H1 (cell line): Measurements from ENCODE around the gene PKD2L2. TPM values are rescaled to one million over a fixed set of nuclear protein-coding genes. Genes with fewer than 3 reads are reported as not detected.

ENCODE experiments used
- CTCF ChIA-PET: fragments of 300-600 bp; sonication (Branson Sonifier 250); formaldehyde crosslinking; loops from one replicate; lab custom pipeline; 2021; ENCODE audit not compliant: partially characterized antibody; lab: Charles Lee
- POLR2A ChIA-PET: fragments of 300-600 bp; sonication (Branson Sonifier 250); formaldehyde crosslinking; loops from one replicate; lab custom pipeline; 2021; ENCODE audit warnings: inconsistent platforms; ENCODE audit not compliant: partially characterized antibody; lab: Charles Lee
- DNase-seq, 2 experiments: peaks; one replicate each; pipeline versions ENCODE4 v3.0.0 to v3.0.0-alpha.2; 2010 to 2022; ENCODE audit warnings: low spot score in 2 of 2, low read depth in 1 of 2, mixed read lengths in 1 of 2
- FAIRE-seq: peaks from 2 replicates; lab custom pipeline; 2011; peaks lifted over from hg19 to GRCh38; lab: Jason Lieb, UNC
- H2AFZ ChIP-seq: 2 replicates; pipeline ENCODE4 v1.8.1; 2012; ENCODE audit warnings: low read length, inconsistent platforms
- H2AK5ac ChIP-seq: 2 replicates; pipeline ENCODE4 v1.6.1; 2013; ENCODE audit warnings: low read depth, low read length
- H2BK120ac ChIP-seq: replicated peaks from 2 replicates; pipeline ENCODE3; 2013; ENCODE audit warnings: low read depth, low read length, inconsistent platforms
- H2BK12ac ChIP-seq: 2 replicates; pipeline ENCODE4 v1.6.1; 2013; ENCODE audit warnings: low read depth, low read length
- H2BK15ac ChIP-seq: 2 replicates; pipeline ENCODE4 v1.6.1; 2013; ENCODE audit warnings: low read length
- H2BK20ac ChIP-seq: 2 replicates; pipeline ENCODE4 v1.6.1; 2013; ENCODE audit warnings: low read length
- H2BK5ac ChIP-seq: 2 replicates; pipeline ENCODE4 v1.6.1; 2013; ENCODE audit warnings: low read depth, low read length
- H3K14ac ChIP-seq: 2 replicates; pipeline ENCODE4 v1.6.1; 2013; ENCODE audit warnings: inconsistent platforms; ENCODE audit not compliant: insufficient read length
- H3K18ac ChIP-seq: 2 replicates; pipeline ENCODE4 v1.6.1; 2013; ENCODE audit warnings: low read length; ENCODE audit errors: extremely low read depth
- H3K23ac ChIP-seq: 2 replicates; pipeline ENCODE4 v1.6.1; 2013; ENCODE audit warnings: inconsistent platforms; ENCODE audit not compliant: insufficient read length
- H3K23me2 ChIP-seq: 2 replicates; pipeline ENCODE4 v1.6.1; 2013; ENCODE audit warnings: low read depth, low read length
- H3K27ac ChIP-seq: 2 replicates; pipeline ENCODE4 v1.6.1; 2011; ENCODE audit warnings: low read depth, low read length, inconsistent platforms
- H3K27me3 ChIP-seq, 4 experiments: replicated peaks in 1 of 4; 1 replicate in 1 of 4; 2 replicates in 3 of 4; pipeline versions ENCODE4 v1.6.1 to v1.8.1; 2011 to 2013; ENCODE audit warnings: low read length in 3 of 4, mild to moderate bottlenecking in 3 of 4, inconsistent platforms in 2 of 4, mixed read lengths in 2 of 4, moderate library complexity in 1 of 4; ENCODE audit not compliant: control insufficient read depth in 3 of 4, insufficient read depth in 3 of 4; ENCODE audit errors: extremely low read depth in 1 of 4
- H3K36me3 ChIP-seq, 4 experiments: 2 replicates each; pipeline versions ENCODE4 v1.6.1 to v1.8.1; 2011 to 2013; ENCODE audit warnings: mild to moderate bottlenecking in 4 of 4, low read length in 3 of 4, moderate library complexity in 2 of 4, control low read depth in 1 of 4, inconsistent platforms in 1 of 4; ENCODE audit not compliant: insufficient read depth in 4 of 4, control insufficient read depth in 2 of 4
- H3K4ac ChIP-seq: replicated peaks from 2 replicates; pipeline ENCODE3; 2013; ENCODE audit warnings: low read length, low read depth, mixed read lengths, inconsistent platforms; ENCODE audit not compliant: insufficient read length
- H3K4me1 ChIP-seq, 4 experiments: replicated peaks in 1 of 4; 1 replicate in 1 of 4; 2 replicates in 3 of 4; pipeline versions ENCODE4 v1.6.1 to v1.8.1; 2011 to 2013; ENCODE audit warnings: low read length in 3 of 4, inconsistent platforms in 2 of 4, mixed read lengths in 1 of 4; ENCODE audit not compliant: insufficient read depth in 4 of 4, control insufficient read depth in 3 of 4
- H3K4me2 ChIP-seq, 2 experiments: 2 replicates each; pipeline versions ENCODE4 v1.6.1 to v1.8.1; 2011 to 2013; ENCODE audit warnings: low read depth in 2 of 2, low read length in 2 of 2, control low read depth in 1 of 2, inconsistent platforms in 1 of 2, mild to moderate bottlenecking in 1 of 2; ENCODE audit not compliant: insufficient read depth in 1 of 2
- H3K4me3 ChIP-seq, 4 experiments: fragments of 200-600, 300-600 bp in 1 of 4; sonication (generic), shearing (Covaris generic), sonication (Bioruptor Twin) in 1 of 4; 2 replicates each; pipeline versions ENCODE4 v1.5.1 to v1.8.1; 2011 to 2016; ENCODE audit warnings: low read length in 4 of 4, low read depth in 3 of 4, control low read depth in 2 of 4, inconsistent platforms in 2 of 4, mild to moderate bottlenecking in 2 of 4, mixed read lengths in 1 of 4, moderate library complexity in 1 of 4; ENCODE audit not compliant: insufficient read depth in 2 of 4; ENCODE audit errors: extremely low read depth in 1 of 4
- H3K56ac ChIP-seq: replicated peaks from 2 replicates; pipeline ENCODE3; 2013; ENCODE audit warnings: low read depth, mild to moderate bottlenecking, mixed read lengths, low read length, inconsistent platforms; ENCODE audit not compliant: insufficient read length
- H3K79me1 ChIP-seq: 2 replicates; pipeline ENCODE4 v1.6.1; 2013; ENCODE audit warnings: low read depth, low read length, control low read depth
- H3K79me2 ChIP-seq, 2 experiments: 2 replicates each; pipeline versions ENCODE4 v1.6.1 to v1.8.1; 2012 to 2013; ENCODE audit warnings: low read length in 2 of 2, mild to moderate bottlenecking in 2 of 2, inconsistent platforms in 1 of 2; ENCODE audit not compliant: insufficient read depth in 2 of 2, control insufficient read depth in 1 of 2
- H3K9ac ChIP-seq, 4 experiments: replicated peaks in 1 of 4; 1 replicate in 1 of 4; 2 replicates in 3 of 4; pipeline versions ENCODE4 v1.6.1 to v1.8.1; 2011 to 2013; ENCODE audit warnings: low read depth in 3 of 4, low read length in 3 of 4, control low read depth in 2 of 4, mild to moderate bottlenecking in 2 of 4, moderate library complexity in 2 of 4, inconsistent platforms in 1 of 4; ENCODE audit errors: extremely low read depth in 1 of 4
- H3K9me3 ChIP-seq, 2 experiments: 2 replicates each; pipeline versions ENCODE4 v1.6.1 to v1.8.1; 2012 to 2013; ENCODE audit warnings: mild to moderate bottlenecking in 2 of 2, moderate library complexity in 2 of 2, control low read depth in 1 of 2, inconsistent platforms in 1 of 2, low read depth in 1 of 2, low read length in 1 of 2, mixed read lengths in 1 of 2; ENCODE audit not compliant: insufficient read depth in 2 of 2
- H4K20me1 ChIP-seq, 2 experiments: replicated peaks in 1 of 2; 2 replicates each; pipeline versions ENCODE3 to v1.8.1; 2011 to 2013; ENCODE audit warnings: inconsistent platforms in 2 of 2, low read length in 2 of 2, mild to moderate bottlenecking in 1 of 2; ENCODE audit not compliant: insufficient read depth in 2 of 2, control insufficient read depth in 1 of 2
- H4K5ac ChIP-seq: 2 replicates; pipeline ENCODE4 v1.6.1; 2013; ENCODE audit warnings: low read length, low read depth, mixed read lengths, inconsistent platforms; ENCODE audit not compliant: insufficient read length
- H4K8ac ChIP-seq: 2 replicates; pipeline ENCODE4 v1.8.0; 2013; ENCODE audit warnings: mild to moderate bottlenecking, moderate library complexity, low read length, inconsistent platforms; ENCODE audit not compliant: insufficient read depth; ENCODE audit errors: extremely low read depth
- H4K91ac ChIP-seq: replicated peaks from 2 replicates; pipeline ENCODE3; 2013; ENCODE audit warnings: low read length, mixed read lengths, inconsistent platforms; ENCODE audit not compliant: insufficient read length
- POLR2A ChIP-seq, 2 experiments: IDR thresholded peaks; 1 replicate in 1 of 2; 2 replicates in 1 of 2; pipeline ENCODE4 v1.6.1; 2011; ENCODE audit warnings: low read depth in 2 of 2, low read length in 2 of 2, mild to moderate bottlenecking in 2 of 2; ENCODE audit errors: control extremely low read depth in 1 of 2
- POU5F1 ChIP-seq: IDR thresholded peaks from 2 replicates; pipeline ENCODE4 v1.6.1; 2011; ENCODE audit warnings: low read depth, mild to moderate bottlenecking, low read length, moderate library complexity
- SIN3A ChIP-seq, 2 experiments: IDR thresholded peaks in 1 of 2; conservative IDR thresholded peaks in 1 of 2; 2 replicates each; pipeline ENCODE4 v1.6.1; 2011 to 2012; ENCODE audit warnings: low read length in 2 of 2, improper control_type of control experiment in 1 of 2, low read depth in 1 of 2, mild to moderate bottlenecking in 1 of 2
- WGBS, 2 experiments: shearing (Covaris generic) in 1 of 2; methylation state at CpG; one replicate each; pipeline versions ENCODE4 v1.1.6 to v1.1.7; 2013 to 2015; ENCODE audit warnings: low lambda C conversion rate in 2 of 2, mixed read lengths in 2 of 2, inconsistent platforms in 1 of 2, low coverage in 1 of 2, missing lambda C conversion rate in 1 of 2; ENCODE audit not compliant: insufficient replicate concordance in 2 of 2, insufficient coverage in 1 of 2, insufficient read length in 1 of 2; ENCODE audit errors: extremely low coverage in 1 of 2, missing lambda C conversion rate in 1 of 2; 5-methylcytosine and 5-hydroxymethylcytosine counted together
- polyA plus RNA-seq, 7 experiments: library from polyadenylated mRNA; depleted of rRNA in 3 of 7; stranded (reverse) in 5 of 7; unstranded in 2 of 7; fragments of >200 nt in 5 of 7; fragments of 200-250 nt in 2 of 7; gene quantifications; 1 replicate in 5 of 7; 2 replicates in 1 of 7; 4 replicates in 1 of 7; pipeline versions ENCODE4 v1.2.1 to v1.2.3, GENCODE V29; 2011 to 2013; ENCODE audit warnings: missing spikeins in 2 of 7, mixed read lengths in 2 of 7
- total RNA-seq: library from RNA; stranded (reverse); fragmentation: NEBNext Ultra II Directional; extraction: Animal tissue kit (Norgen Biotek cat#: 25700); gene quantifications from 2 replicates; pipeline ENCODE4 v1.2.1, GENCODE V29; 2021
- TF ChIP-seq, protein P1 (sequence below), 3 experiments: IDR thresholded peaks; 1 replicate in 2 of 3; 2 replicates in 1 of 3; pipeline versions ENCODE4 v1.5.1 to v1.6.1; 2011; ENCODE audit warnings: low read length in 3 of 3, mild to moderate bottlenecking in 3 of 3, inconsistent platforms in 2 of 3, low read depth in 1 of 3, moderate library complexity in 1 of 3; ENCODE audit not compliant: insufficient read depth in 1 of 3; ENCODE audit errors: control extremely low read depth in 1 of 3

The PKD2L2 gene
- total and polyA plus RNA-seq, 2 of the 8 experiments (the other 6 are each of a cell fraction or from before 2014, with no cell fraction given), result not detected

DNA sequence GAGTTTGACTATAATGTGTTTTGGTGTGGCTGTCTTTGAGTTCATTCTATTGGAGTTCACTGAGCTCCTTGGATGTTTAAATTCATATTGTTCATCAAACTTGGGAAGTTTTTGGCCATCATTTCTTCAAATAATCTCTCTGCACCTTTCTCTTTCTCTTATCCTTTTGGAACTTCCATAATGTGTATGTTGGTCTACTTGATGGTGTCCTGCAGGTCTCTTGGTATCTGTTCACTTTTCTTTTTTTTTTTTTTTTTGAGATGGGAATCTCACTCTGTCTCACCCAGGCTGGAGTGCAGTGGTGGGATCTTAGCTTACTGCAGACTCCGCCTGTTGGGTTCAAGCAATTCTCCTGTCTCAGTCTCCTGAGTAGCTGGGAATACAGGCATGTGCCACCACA, 27.7 kb downstream of the PKD2L2 start:
- no peak overlapping the region for H3K23ac ChIP-seq
- no peak overlapping the region for H2BK20ac ChIP-seq
- H4K8ac ChIP-seq, result no peak overlapping the region
- H3K14ac ChIP-seq, result no peak overlapping the region
- H3K9ac ChIP-seq, result no peak overlapping the region
- H2BK12ac ChIP-seq, result no peak overlapping the region
- H3K4me1 ChIP-seq, result no peaks in the 10 kb centered on the region
- H2AK5ac ChIP-seq, result no peak overlapping the region
- no peaks in the 10 kb centered on the region for H3K23me2 ChIP-seq
- WGBS, 2 experiments, result 57% methylated on average over 1 of the region's 1 CpG; no CpG with 5 or more reads in 1 of the 2 experiments
- TF ChIP-seq, protein P1, sequence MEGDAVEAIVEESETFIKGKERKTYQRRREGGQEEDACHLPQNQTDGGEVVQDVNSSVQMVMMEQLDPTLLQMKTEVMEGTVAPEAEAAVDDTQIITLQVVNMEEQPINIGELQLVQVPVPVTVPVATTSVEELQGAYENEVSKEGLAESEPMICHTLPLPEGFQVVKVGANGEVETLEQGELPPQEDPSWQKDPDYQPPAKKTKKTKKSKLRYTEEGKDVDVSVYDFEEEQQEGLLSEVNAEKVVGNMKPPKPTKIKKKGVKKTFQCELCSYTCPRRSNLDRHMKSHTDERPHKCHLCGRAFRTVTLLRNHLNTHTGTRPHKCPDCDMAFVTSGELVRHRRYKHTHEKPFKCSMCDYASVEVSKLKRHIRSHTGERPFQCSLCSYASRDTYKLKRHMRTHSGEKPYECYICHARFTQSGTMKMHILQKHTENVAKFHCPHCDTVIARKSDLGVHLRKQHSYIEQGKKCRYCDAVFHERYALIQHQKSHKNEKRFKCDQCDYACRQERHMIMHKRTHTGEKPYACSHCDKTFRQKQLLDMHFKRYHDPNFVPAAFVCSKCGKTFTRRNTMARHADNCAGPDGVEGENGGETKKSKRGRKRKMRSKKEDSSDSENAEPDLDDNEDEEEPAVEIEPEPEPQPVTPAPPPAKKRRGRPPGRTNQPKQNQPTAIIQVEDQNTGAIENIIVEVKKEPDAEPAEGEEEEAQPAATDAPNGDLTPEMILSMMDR (IDR thresholded peaks at IDR 0.05; ENCODE audit: control extremely low read depth in 1 of 3, insufficient read depth in 1 of 3, low read depth in 1 of 3, low read length in 3 of 3), result no peak
- no peak for TF ChIP-seq POU5F1
- TF ChIP-seq POLR2A (IDR thresholded peaks at IDR 0.05; ENCODE audit: control extremely low read depth in 1 of 2, low read depth in 2 of 2, low read length in 2 of 2), result no peak
- TF ChIP-seq SIN3A (conservative IDR thresholded peaks at IDR 0.05 in 1 of 2, IDR thresholded peaks at IDR 0.05 in 1 of 2; ENCODE audit: low read depth in 1 of 2, low read length in 2 of 2), result no peak
- TF ChIP-seq, all 59 proteins: peak for 0
- no peak overlapping the region for H4K5ac ChIP-seq
- no peak overlapping the region for H3K4me3 ChIP-seq
- no peak overlapping the region for H2BK5ac ChIP-seq
- H3K27me3 ChIP-seq, result no peaks in the 10 kb centered on the region
- H3K36me3 ChIP-seq, result no peaks in the 10 kb centered on the region
- no peaks in the 10 kb centered on the region for H4K20me1 ChIP-seq
- no peak overlapping the region for H3K4me2 ChIP-seq
- no peak overlapping the region for H2BK15ac ChIP-seq
- no peaks in the 10 kb centered on the region for H3K79me2 ChIP-seq
- H4K91ac ChIP-seq, result no peak overlapping the region
- DNase-seq (no peak), FAIRE-seq (no peak)
- ChIA-PET POLR2A (no interaction called here), CTCF (no interaction called here)
- H3K4ac ChIP-seq, result no peak overlapping the region
- H3K27ac ChIP-seq, result no peak overlapping the region
- H3K18ac ChIP-seq, result no peak overlapping the region
- no peaks in the 10 kb centered on the region for H3K79me1 ChIP-seq
- no peak overlapping the region for H2AFZ ChIP-seq
- H2BK120ac ChIP-seq, result no peak overlapping the region
- no peak overlapping the region for H3K56ac ChIP-seq
- H3K9me3 ChIP-seq, result no peaks in the 10 kb centered on the region
